Nephron (organoid): ENCODE data around the gene PCED1B.

Source experiments
- H3K27ac Mint-ChIP-seq, 3 experiments: 2 replicates each; pipeline ENCODE4 v1.8.0; 2020; ENCODE audit warnings: mixed read lengths in 3 of 3, mild to moderate bottlenecking in 2 of 3, moderate library complexity in 1 of 3
- H3K27me3 Mint-ChIP-seq: 2 replicates; pipeline ENCODE4 v1.8.0; 2021; ENCODE audit warnings: low read depth, mild to moderate bottlenecking, moderate library complexity, mixed read lengths
- H3K36me3 Mint-ChIP-seq: 2 replicates; pipeline ENCODE4 v1.8.0; 2020; ENCODE audit warnings: low read depth, mixed read lengths
- H3K4me1 Mint-ChIP-seq: 2 replicates; pipeline ENCODE4 v1.8.0; 2020; ENCODE audit warnings: mixed read lengths
- H3K4me3 Mint-ChIP-seq, 3 experiments: 2 replicates each; pipeline ENCODE4 v1.8.0; 2020; ENCODE audit warnings: mild to moderate bottlenecking in 3 of 3, mixed read lengths in 3 of 3, moderate library complexity in 2 of 3
- H3K9me3 Mint-ChIP-seq: 2 replicates; pipeline ENCODE4 v1.8.0; 2020; ENCODE audit warnings: mixed read lengths
- TF ChIP-seq, protein P1 (sequence below), 3 experiments: fragments of 200-600 bp; sonication (generic); IDR thresholded peaks; one replicate each; pipeline ENCODE4 v1.5.0; 2021; ENCODE audit warnings: antibody characterized with exemption in 3 of 3; ENCODE audit not compliant: unreplicated experiment in 3 of 3

The PCED1B gene

GRCh38 chr12:47088021-47088944 is 8.9 kb downstream of the PCED1B start:
- H3K27me3 Mint-ChIP-seq, result peaks cover 8% of the 10 kb centered on the region
- TF ChIP-seq, protein P1, sequence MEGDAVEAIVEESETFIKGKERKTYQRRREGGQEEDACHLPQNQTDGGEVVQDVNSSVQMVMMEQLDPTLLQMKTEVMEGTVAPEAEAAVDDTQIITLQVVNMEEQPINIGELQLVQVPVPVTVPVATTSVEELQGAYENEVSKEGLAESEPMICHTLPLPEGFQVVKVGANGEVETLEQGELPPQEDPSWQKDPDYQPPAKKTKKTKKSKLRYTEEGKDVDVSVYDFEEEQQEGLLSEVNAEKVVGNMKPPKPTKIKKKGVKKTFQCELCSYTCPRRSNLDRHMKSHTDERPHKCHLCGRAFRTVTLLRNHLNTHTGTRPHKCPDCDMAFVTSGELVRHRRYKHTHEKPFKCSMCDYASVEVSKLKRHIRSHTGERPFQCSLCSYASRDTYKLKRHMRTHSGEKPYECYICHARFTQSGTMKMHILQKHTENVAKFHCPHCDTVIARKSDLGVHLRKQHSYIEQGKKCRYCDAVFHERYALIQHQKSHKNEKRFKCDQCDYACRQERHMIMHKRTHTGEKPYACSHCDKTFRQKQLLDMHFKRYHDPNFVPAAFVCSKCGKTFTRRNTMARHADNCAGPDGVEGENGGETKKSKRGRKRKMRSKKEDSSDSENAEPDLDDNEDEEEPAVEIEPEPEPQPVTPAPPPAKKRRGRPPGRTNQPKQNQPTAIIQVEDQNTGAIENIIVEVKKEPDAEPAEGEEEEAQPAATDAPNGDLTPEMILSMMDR (IDR thresholded peaks at IDR 0.05; ENCODE audit: unreplicated experiment in 3 of 3), result no peak
- peak overlapping the region; percentile 25 to 88 (median 82) for H3K27ac Mint-ChIP-seq
- H3K9me3 Mint-ChIP-seq, result peaks cover 2% of the 10 kb centered on the region
- H3K4me3 Mint-ChIP-seq, result no peak overlapping the region
- no peaks in the 10 kb centered on the region for H3K36me3 Mint-ChIP-seq
- H3K4me1 Mint-ChIP-seq, result peaks cover 25% of the 10 kb centered on the region

DNA sequence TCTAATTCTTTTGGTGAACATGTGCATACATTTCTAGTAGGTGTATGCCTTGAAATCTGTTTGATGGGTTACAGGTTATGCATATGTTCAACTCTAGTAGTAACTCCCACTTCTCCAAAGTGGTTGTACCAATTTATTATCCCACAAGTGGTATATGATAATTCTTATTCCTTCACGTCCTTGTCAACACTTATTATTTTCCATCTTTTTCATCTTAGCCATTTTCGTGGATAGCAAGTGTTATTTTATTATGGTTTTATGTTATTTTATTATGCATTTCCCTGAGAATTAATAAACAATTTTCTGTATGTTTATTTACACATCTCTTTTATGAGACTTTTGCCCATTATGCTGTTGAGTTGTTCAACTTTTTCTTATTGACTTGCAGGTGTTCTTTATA is 11.6 kb downstream of the PCED1B start:
- Mint-ChIP-seq H3K4me3 (no peak overlapping the region), H3K36me3 (no peaks in the 10 kb centered on the region), H3K27ac (peak overlapping the region in 1 of 3 experiments; percentile 11), H3K27me3 (no peaks in the 10 kb centered on the region), H3K4me1 (peaks cover 15% of the 10 kb centered on the region), H3K9me3 (peaks cover 2% of the 10 kb centered on the region)
- TF ChIP-seq, protein P1 (IDR thresholded peaks at IDR 0.05; ENCODE audit: unreplicated experiment in 3 of 3), result no peak

- Mint-ChIP-seq H3K9me3 (peaks cover 2% of the 10 kb centered on the region), H3K4me1 (no peaks in the 10 kb centered on the region), H3K27me3 (no peaks in the 10 kb centered on the region), H3K27ac (peak overlapping the region in 1 of 3 experiments; percentile 90), H3K36me3 (no peaks in the 10 kb centered on the region), H3K4me3 (no peak overlapping the region)
- TF ChIP-seq, protein P1 (IDR thresholded peaks at IDR 0.05; ENCODE audit: unreplicated experiment in 3 of 3), result no peak
Observed at GRCh38 chr12:47094804-47095203, 15.4 kb downstream of the PCED1B start.

GRCh38 chr12:47095446-47096236 is 16.2 kb downstream of the PCED1B start:
- peak overlapping the region in 1 of 3 experiments; percentile 90 for H3K27ac Mint-ChIP-seq
- TF ChIP-seq, protein P1 (IDR thresholded peaks at IDR 0.05; ENCODE audit: unreplicated experiment in 3 of 3), result no peak
- no peaks in the 10 kb centered on the region for H3K36me3 Mint-ChIP-seq
- H3K4me3 Mint-ChIP-seq, result no peak overlapping the region
- H3K27me3 Mint-ChIP-seq, result no peaks in the 10 kb centered on the region
- H3K9me3 Mint-ChIP-seq, result no peaks in the 10 kb centered on the region
- no peaks in the 10 kb centered on the region for H3K4me1 Mint-ChIP-seq

GRCh38 chr12:47097276-47097896 is 18.0 kb downstream of the PCED1B start:
- Mint-ChIP-seq H3K27ac (peak overlapping the region in 2 of 3 experiments; percentile 1 to 76), H3K4me3 (no peak overlapping the region), H3K9me3 (no peaks in the 10 kb centered on the region), H3K27me3 (no peaks in the 10 kb centered on the region), H3K36me3 (no peaks in the 10 kb centered on the region), H3K4me1 (no peaks in the 10 kb centered on the region)
- TF ChIP-seq, protein P1 (IDR thresholded peaks at IDR 0.05; ENCODE audit: unreplicated experiment in 3 of 3), result no peak
